Measurements from ENCODE around the gene TRIM52.

TRIM52 gene

GRCh38 chr5:181261320-181262049 is 542 bp upstream of the TRIM52 start:
- Histone ChIP-seq H2BK120ac (ENCODE audit: insufficient read depth, low read length, poor library complexity) (peak overlapping the region; percentile 96), H3K9ac (ENCODE audit: low read length) (peak overlapping the region; percentile 98), H4K91ac (ENCODE audit: low read depth, low read length) (peak overlapping the region; percentile 97), H2BK12ac (ENCODE audit: low read length) (no peak overlapping the region), H3K4me1 (ENCODE audit: control insufficient read depth in 1 of 2, insufficient read depth in 2 of 2, low read length in 2 of 2) (peaks cover 13 to 22% of the 10 kb centered on the region in 2 experiments), H3K27me3 (ENCODE audit: insufficient read depth, low read length) (no peaks in the 10 kb centered on the region), H2AFZ (ENCODE audit: insufficient read depth, low read length, poor library complexity) (peak overlapping the region; percentile 82), H2BK5ac (ENCODE audit: low read depth, low read length, poor library complexity) (peak overlapping the region; percentile 96), H3K14ac (ENCODE audit: low read length) (peak overlapping the region; percentile 99), H4K8ac (ENCODE audit: low read depth, low read length) (peak overlapping the region; percentile 99), H3K4ac (ENCODE audit: low read depth, low read length) (peak overlapping the region; percentile 96), H4K12ac (ENCODE audit: low read depth, low read length) (peak overlapping the region; percentile 100), H3K9me3 (ENCODE audit: insufficient read depth, low read depth, low read length) (no peaks in the 10 kb centered on the region), H3K79me1 (ENCODE audit: low read length) (peaks cover 12% of the 10 kb centered on the region), H3K4me3 (ENCODE audit: low read depth, low read length) (peak overlapping the region; percentile 77), H2AK5ac (ENCODE audit: low read length) (peak overlapping the region; percentile 80), H3K27ac (ENCODE audit: low read depth, low read length) (peak overlapping the region; percentile 92), H3K36me3 (ENCODE audit: control insufficient read depth in 1 of 2, insufficient read depth in 2 of 2, low read length in 2 of 2) (peaks cover 2 to 10% of the 10 kb centered on the region in 2 experiments), H3K79me2 (ENCODE audit: control insufficient read depth, insufficient read depth, low read length, poor library complexity) (peaks cover 12% of the 10 kb centered on the region), H3K4me2 (ENCODE audit: low read length) (peak overlapping the region; percentile 97), H3K23ac (ENCODE audit: low read length) (no peak overlapping the region), H3K18ac (ENCODE audit: low read length) (peak overlapping the region; percentile 96)
- peak; percentile 68 to 70 for DNase-seq
- no CpG with 5 or more reads among the region's 59 CpGs for WGBS (ENCODE audit: extremely low coverage, insufficient coverage, insufficient read length)

- peak overlapping the region; percentile 26 for H3K18ac ChIP-seq (ENCODE audit: low read length)
- WGBS (ENCODE audit: extremely low coverage, insufficient coverage, insufficient read length), result no CpG with 5 or more reads among the region's 26 CpGs
- peak overlapping the region; percentile 59 for H3K14ac ChIP-seq (ENCODE audit: low read length)
- H2BK12ac ChIP-seq (ENCODE audit: low read length), result no peak overlapping the region
- H3K79me2 ChIP-seq (ENCODE audit: control insufficient read depth, insufficient read depth, low read length, poor library complexity), result peaks cover 12% of the 10 kb centered on the region
- peak overlapping the region; percentile 97 for H3K4me2 ChIP-seq (ENCODE audit: low read length)
- peak overlapping the region; percentile 77 for H3K4me3 ChIP-seq (ENCODE audit: low read depth, low read length)
- no peak for DNase-seq
- peak overlapping the region; percentile 63 for H3K23ac ChIP-seq (ENCODE audit: low read length)
- no peak overlapping the region for H4K91ac ChIP-seq (ENCODE audit: low read depth, low read length)
- no peak overlapping the region for H3K27ac ChIP-seq (ENCODE audit: low read depth, low read length)
- H3K4me1 ChIP-seq (ENCODE audit: control insufficient read depth in 1 of 2, insufficient read depth in 2 of 2, low read length in 2 of 2), result peaks cover 10 to 18% of the 10 kb centered on the region in 2 experiments
- H3K9ac ChIP-seq (ENCODE audit: low read length), result peak overlapping the region; percentile 44
- H2BK5ac ChIP-seq (ENCODE audit: low read depth, low read length, poor library complexity), result no peak overlapping the region
- no peaks in the 10 kb centered on the region for H3K9me3 ChIP-seq (ENCODE audit: insufficient read depth, low read depth, low read length)
- no peak overlapping the region for H2BK120ac ChIP-seq (ENCODE audit: insufficient read depth, low read length, poor library complexity)
- no peak overlapping the region for H4K12ac ChIP-seq (ENCODE audit: low read depth, low read length)
- no peak overlapping the region for H2AFZ ChIP-seq (ENCODE audit: insufficient read depth, low read length, poor library complexity)
- H4K8ac ChIP-seq (ENCODE audit: low read depth, low read length), result peak overlapping the region; percentile 99
- H3K79me1 ChIP-seq (ENCODE audit: low read length), result peaks cover 12% of the 10 kb centered on the region
- peak overlapping the region; percentile 66 for H3K4ac ChIP-seq (ENCODE audit: low read depth, low read length)
- H3K36me3 ChIP-seq (ENCODE audit: control insufficient read depth in 1 of 2, insufficient read depth in 2 of 2, low read length in 2 of 2), result peaks cover 2 to 10% of the 10 kb centered on the region in 2 experiments
- peak overlapping the region; percentile 60 for H2AK5ac ChIP-seq (ENCODE audit: low read length)
- H3K27me3 ChIP-seq (ENCODE audit: insufficient read depth, low read length), result no peaks in the 10 kb centered on the region
Observed at GRCh38 chr5:181259974-181260719, 796 bp downstream of the TRIM52 start.

GRCh38 chr5:181259283-181259682 is 1.7 kb downstream of the TRIM52 start:
- Histone ChIP-seq H2AFZ (ENCODE audit: insufficient read depth, low read length, poor library complexity) (no peak overlapping the region), H4K12ac (ENCODE audit: low read depth, low read length) (no peak overlapping the region), H3K27ac (ENCODE audit: low read depth, low read length) (no peak overlapping the region), H3K18ac (ENCODE audit: low read length) (no peak overlapping the region), H3K9me3 (ENCODE audit: insufficient read depth, low read depth, low read length) (no peaks in the 10 kb centered on the region), H3K14ac (ENCODE audit: low read length) (no peak overlapping the region), H3K27me3 (ENCODE audit: insufficient read depth, low read length) (no peaks in the 10 kb centered on the region), H3K9ac (ENCODE audit: low read length) (no peak overlapping the region), H2BK120ac (ENCODE audit: insufficient read depth, low read length, poor library complexity) (no peak overlapping the region), H3K4me2 (ENCODE audit: low read length) (peak overlapping the region; percentile 97), H2BK12ac (ENCODE audit: low read length) (no peak overlapping the region), H4K8ac (ENCODE audit: low read depth, low read length) (no peak overlapping the region), H2BK5ac (ENCODE audit: low read depth, low read length, poor library complexity) (no peak overlapping the region), H4K91ac (ENCODE audit: low read depth, low read length) (no peak overlapping the region), H3K79me1 (ENCODE audit: low read length) (peaks cover 12% of the 10 kb centered on the region), H2AK5ac (ENCODE audit: low read length) (no peak overlapping the region), H3K23ac (ENCODE audit: low read length) (no peak overlapping the region), H3K4ac (ENCODE audit: low read depth, low read length) (no peak overlapping the region), H3K79me2 (ENCODE audit: control insufficient read depth, insufficient read depth, low read length, poor library complexity) (peaks cover 12% of the 10 kb centered on the region), H3K36me3 (ENCODE audit: control insufficient read depth in 1 of 2, insufficient read depth in 2 of 2, low read length in 2 of 2) (peaks cover 3 to 10% of the 10 kb centered on the region in 2 experiments), H3K4me1 (ENCODE audit: control insufficient read depth in 1 of 2, insufficient read depth in 2 of 2, low read length in 2 of 2) (peaks cover 8 to 15% of the 10 kb centered on the region in 2 experiments), H3K4me3 (ENCODE audit: low read depth, low read length) (no peak overlapping the region)
- WGBS (ENCODE audit: extremely low coverage, insufficient coverage, insufficient read length), result no CpG with 5 or more reads among the region's 2 CpGs
- DNase-seq, result no peak

GRCh38 chr5:181258576-181258975 is 2.4 kb downstream of the TRIM52 start:
- H3K14ac ChIP-seq (ENCODE audit: low read length), result no peak overlapping the region
- H4K91ac ChIP-seq (ENCODE audit: low read depth, low read length), result no peak overlapping the region
- H2BK5ac ChIP-seq (ENCODE audit: low read depth, low read length, poor library complexity), result no peak overlapping the region
- H3K9me3 ChIP-seq (ENCODE audit: insufficient read depth, low read depth, low read length), result no peaks in the 10 kb centered on the region
- no peak overlapping the region for H3K9ac ChIP-seq (ENCODE audit: low read length)
- DNase-seq, result no peak
- H3K23ac ChIP-seq (ENCODE audit: low read length), result no peak overlapping the region
- no peak overlapping the region for H4K8ac ChIP-seq (ENCODE audit: low read depth, low read length)
- WGBS (ENCODE audit: extremely low coverage, insufficient coverage, insufficient read length), result no CpG with 5 or more reads among the region's 3 CpGs
- H3K4ac ChIP-seq (ENCODE audit: low read depth, low read length), result no peak overlapping the region
- peaks cover 12% of the 10 kb centered on the region for H3K79me2 ChIP-seq (ENCODE audit: control insufficient read depth, insufficient read depth, low read length, poor library complexity)
- no peak overlapping the region for H3K4me2 ChIP-seq (ENCODE audit: low read length)
- H3K4me3 ChIP-seq (ENCODE audit: low read depth, low read length), result no peak overlapping the region
- no peak overlapping the region for H4K12ac ChIP-seq (ENCODE audit: low read depth, low read length)
- H2AFZ ChIP-seq (ENCODE audit: insufficient read depth, low read length, poor library complexity), result no peak overlapping the region
- H3K27ac ChIP-seq (ENCODE audit: low read depth, low read length), result no peak overlapping the region
- H2AK5ac ChIP-seq (ENCODE audit: low read length), result no peak overlapping the region
- H3K18ac ChIP-seq (ENCODE audit: low read length), result no peak overlapping the region
- H3K79me1 ChIP-seq (ENCODE audit: low read length), result peaks cover 12% of the 10 kb centered on the region
- H2BK120ac ChIP-seq (ENCODE audit: insufficient read depth, low read length, poor library complexity), result no peak overlapping the region
- H3K4me1 ChIP-seq (ENCODE audit: control insufficient read depth in 1 of 2, insufficient read depth in 2 of 2, low read length in 2 of 2), result peaks cover 8 to 15% of the 10 kb centered on the region in 2 experiments
- no peak overlapping the region for H2BK12ac ChIP-seq (ENCODE audit: low read length)
- no peaks in the 10 kb centered on the region for H3K27me3 ChIP-seq (ENCODE audit: insufficient read depth, low read length)
- peaks cover 8 to 10% of the 10 kb centered on the region in 2 experiments for H3K36me3 ChIP-seq (ENCODE audit: control insufficient read depth in 1 of 2, insufficient read depth in 2 of 2, low read length in 2 of 2)

Data from trophoblast cell (in vitro differentiated cells and primary cell).